OCI-LY3 (cell line): ENCODE measurements around the gene RBM19.

Source experiments
- H2AFZ ChIP-seq: fragments of 200-600, 300-600 bp; shearing (Covaris generic); 2 replicates; pipeline ENCODE4 v1.6.0; 2014; ENCODE audit warnings: antibody characterized with exemption, low read depth, low read length
- H3K27ac ChIP-seq: fragments of 200-600, 300-600 bp; sonication (generic); 2 replicates; pipeline ENCODE4 v1.5.1; 2014; ENCODE audit warnings: mild to moderate bottlenecking, low read length, moderate library complexity, mixed read lengths
- H3K27me3 ChIP-seq: fragments of 200-600, 300-600 bp; sonication (generic); 2 replicates; pipeline ENCODE4 v1.6.1; 2014; ENCODE audit warnings: low read depth, low read length, mixed read lengths
- H3K36me3 ChIP-seq: fragments of 200-600, 300-600 bp; sonication (generic); replicated peaks from 2 replicates; pipeline ENCODE3; 2014; ENCODE audit warnings: low read depth, low read length, mixed read lengths
- H3K4me1 ChIP-seq: fragments of 300-600, 200-600 bp; sonication (generic); 2 replicates; pipeline ENCODE4 v1.6.1; 2014; ENCODE audit warnings: low read length, mixed read lengths
- H3K4me2 ChIP-seq: fragments of 200-600, 300-600 bp; sonication (generic); 2 replicates; pipeline ENCODE4 v1.6.1; 2014; ENCODE audit warnings: low read length, mixed read lengths
- H3K4me3 ChIP-seq: fragments of 300-600, 200-600 bp; sonication (generic); 2 replicates; pipeline ENCODE4 v1.5.1; 2014; ENCODE audit warnings: antibody characterized with exemption, mild to moderate bottlenecking, low read length, moderate library complexity
- H3K79me2 ChIP-seq: fragments of 300-600, 200-600 bp; shearing (Covaris generic); 2 replicates; pipeline ENCODE4 v1.6.1; 2014; ENCODE audit warnings: mild to moderate bottlenecking, low read length, mixed read lengths
- H3K9ac ChIP-seq: fragments of 300-600, 200-600 bp; shearing (Covaris generic); 2 replicates; pipeline ENCODE4 v1.6.0; 2014; ENCODE audit warnings: mild to moderate bottlenecking, low read length, moderate library complexity
- H3K9me3 ChIP-seq: fragments of 200-600, 300-600 bp; shearing (Covaris generic); 2 replicates; pipeline ENCODE4 v1.6.1; 2014; ENCODE audit warnings: low read length, mixed read lengths; ENCODE audit not compliant: insufficient read depth
- H4K20me1 ChIP-seq: fragments of 200-600, 300-600 bp; sonication (generic); 2 replicates; pipeline ENCODE4 v1.6.1; 2016; ENCODE audit warnings: low read length, mixed read lengths; ENCODE audit not compliant: insufficient read depth
- EZH2phosphoT487 ChIP-seq: fragments of 200-600 bp; shearing (Covaris generic); IDR thresholded peaks from 2 replicates; pipeline ENCODE4 v1.6.1; 2018; ENCODE audit warnings: antibody characterized with exemption, mixed run types, low read depth
- TF ChIP-seq, protein P1 (sequence below): fragments of 200-600, 300-600 bp; sonication (generic); IDR thresholded peaks from 2 replicates; pipeline ENCODE4 v1.5.1; 2014; ENCODE audit warnings: antibody characterized with exemption, low read length, low read depth

Gene RBM19

GRCh38 chr12:113855998-113856397 lies 110.1 kb downstream of the RBM19 start:
- H3K36me3 ChIP-seq = no peaks in the 10 kb centered on the region
- no peaks in the 10 kb centered on the region for H3K27me3 ChIP-seq
- H3K4me3 ChIP-seq = no peak overlapping the region
- H3K9me3 ChIP-seq = no peaks in the 10 kb centered on the region
- no peaks in the 10 kb centered on the region for H3K79me2 ChIP-seq
- H4K20me1 ChIP-seq = no peaks in the 10 kb centered on the region
- TF ChIP-seq, protein P1, sequence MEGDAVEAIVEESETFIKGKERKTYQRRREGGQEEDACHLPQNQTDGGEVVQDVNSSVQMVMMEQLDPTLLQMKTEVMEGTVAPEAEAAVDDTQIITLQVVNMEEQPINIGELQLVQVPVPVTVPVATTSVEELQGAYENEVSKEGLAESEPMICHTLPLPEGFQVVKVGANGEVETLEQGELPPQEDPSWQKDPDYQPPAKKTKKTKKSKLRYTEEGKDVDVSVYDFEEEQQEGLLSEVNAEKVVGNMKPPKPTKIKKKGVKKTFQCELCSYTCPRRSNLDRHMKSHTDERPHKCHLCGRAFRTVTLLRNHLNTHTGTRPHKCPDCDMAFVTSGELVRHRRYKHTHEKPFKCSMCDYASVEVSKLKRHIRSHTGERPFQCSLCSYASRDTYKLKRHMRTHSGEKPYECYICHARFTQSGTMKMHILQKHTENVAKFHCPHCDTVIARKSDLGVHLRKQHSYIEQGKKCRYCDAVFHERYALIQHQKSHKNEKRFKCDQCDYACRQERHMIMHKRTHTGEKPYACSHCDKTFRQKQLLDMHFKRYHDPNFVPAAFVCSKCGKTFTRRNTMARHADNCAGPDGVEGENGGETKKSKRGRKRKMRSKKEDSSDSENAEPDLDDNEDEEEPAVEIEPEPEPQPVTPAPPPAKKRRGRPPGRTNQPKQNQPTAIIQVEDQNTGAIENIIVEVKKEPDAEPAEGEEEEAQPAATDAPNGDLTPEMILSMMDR = no peak
- no peak for TF ChIP-seq EZH2phosphoT487
- H3K27ac ChIP-seq = no peak overlapping the region
- no peak overlapping the region for H3K4me2 ChIP-seq
- no peak overlapping the region for H2AFZ ChIP-seq
- H3K9ac ChIP-seq = no peak overlapping the region
- no peaks in the 10 kb centered on the region for H3K4me1 ChIP-seq

- no peak overlapping the region for H3K4me3 ChIP-seq
- H3K36me3 ChIP-seq = no peaks in the 10 kb centered on the region
- no peak overlapping the region for H3K9ac ChIP-seq
- H3K27ac ChIP-seq = no peak overlapping the region
- no peaks in the 10 kb centered on the region for H3K9me3 ChIP-seq
- no peaks in the 10 kb centered on the region for H4K20me1 ChIP-seq
- no peaks in the 10 kb centered on the region for H3K79me2 ChIP-seq
- TF ChIP-seq EZH2phosphoT487 = no peak
- TF ChIP-seq, protein P1 = no peak
- H3K4me2 ChIP-seq = no peak overlapping the region
- no peak overlapping the region for H2AFZ ChIP-seq
- no peaks in the 10 kb centered on the region for H3K27me3 ChIP-seq
- H3K4me1 ChIP-seq = no peaks in the 10 kb centered on the region
Observed at GRCh38 chr12:113854385-113855142, 111.6 kb downstream of the RBM19 start.

DNA sequence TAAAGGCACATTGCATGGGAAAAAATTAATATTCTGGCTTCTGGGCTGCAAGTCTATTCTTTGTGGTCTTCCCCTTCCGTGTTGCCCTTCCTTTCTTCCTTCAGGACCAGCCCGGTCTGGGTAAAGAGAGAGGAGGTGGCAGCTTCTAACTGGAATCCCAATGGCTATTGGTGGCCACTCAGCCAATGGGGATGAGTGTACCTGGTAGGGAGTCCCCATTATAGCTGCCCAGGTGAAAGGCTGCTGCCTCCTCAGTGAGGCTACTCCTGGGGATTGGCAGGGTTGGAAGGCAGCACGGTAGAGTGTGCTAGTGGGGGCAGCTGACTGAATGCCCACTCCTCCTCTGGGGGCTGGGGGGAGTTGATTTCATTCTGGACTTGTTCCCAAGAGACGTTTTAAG lies 112.6 kb downstream of the RBM19 start:
- TF ChIP-seq, protein P1 = no peak
- no peak for TF ChIP-seq EZH2phosphoT487
- Histone ChIP-seq H3K27ac (no peak overlapping the region), H3K4me2 (no peak overlapping the region)

DNA sequence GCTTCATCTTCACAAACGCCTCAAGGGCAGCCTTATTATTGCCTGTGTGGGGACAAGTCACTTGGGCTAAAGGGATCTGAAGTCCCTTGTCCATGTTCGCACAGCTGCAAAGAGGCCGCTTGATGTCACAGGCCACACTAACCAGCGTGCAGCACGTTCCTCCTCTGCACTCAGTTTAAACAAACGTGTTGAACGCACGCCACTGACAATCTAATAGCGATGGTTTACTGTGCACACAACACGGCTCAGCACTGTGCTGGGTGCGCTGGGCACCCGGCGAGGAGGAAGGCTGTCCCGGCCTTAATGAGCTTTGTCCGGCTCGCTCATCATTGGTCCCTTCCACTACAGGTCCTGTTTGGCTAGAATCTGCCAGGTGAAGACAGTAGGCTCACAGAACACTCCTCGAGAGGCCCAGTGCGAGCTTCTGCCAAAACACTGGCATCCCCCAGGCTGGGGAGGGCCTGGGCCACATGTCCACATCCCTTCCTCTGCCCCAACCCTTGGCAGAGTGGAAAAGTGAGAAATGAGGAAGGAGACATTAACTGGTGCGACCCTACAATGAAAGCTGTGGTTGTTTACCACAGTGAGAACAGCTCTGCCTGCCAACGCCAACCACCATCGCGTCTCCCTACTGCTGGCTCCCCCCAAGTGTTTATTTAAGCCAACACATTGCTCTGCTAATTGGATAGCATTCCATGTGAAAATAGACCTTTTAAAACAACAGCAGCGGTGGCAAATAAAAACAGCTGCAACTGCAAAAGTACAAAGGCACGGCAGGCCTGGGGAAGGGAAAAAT lies 113.2 kb downstream of the RBM19 start:
- Histone ChIP-seq H3K4me1 (no peaks in the 10 kb centered on the region), H3K36me3 (no peaks in the 10 kb centered on the region), H4K20me1 (no peaks in the 10 kb centered on the region; the same call in 1 of the 2 replicates), H3K27ac (no peak overlapping the region), H3K9me3 (no peaks in the 10 kb centered on the region), H2AFZ (no peak overlapping the region), H3K4me3 (no peak overlapping the region), H3K79me2 (no peaks in the 10 kb centered on the region), H3K9ac (no peak overlapping the region), H3K27me3 (no peaks in the 10 kb centered on the region), H3K4me2 (no peak overlapping the region)
- TF ChIP-seq EZH2phosphoT487 = no peak
- TF ChIP-seq, protein P1 = no peak

More for the DNA sequence above, 112.6 kb downstream of the RBM19 start:
- no peak overlapping the region for H3K4me3 ChIP-seq
- no peaks in the 10 kb centered on the region; the same call in 1 of the 2 replicates for H4K20me1 ChIP-seq
- H3K4me1 ChIP-seq = no peaks in the 10 kb centered on the region
- H3K36me3 ChIP-seq = no peaks in the 10 kb centered on the region
- no peak overlapping the region for H2AFZ ChIP-seq
- H3K27me3 ChIP-seq = no peaks in the 10 kb centered on the region
- H3K79me2 ChIP-seq = no peaks in the 10 kb centered on the region
- no peak overlapping the region for H3K9ac ChIP-seq
- H3K9me3 ChIP-seq = no peaks in the 10 kb centered on the region
